OCI-LY3 (cell line): ENCODE measurements around the gene EPHA2.
"Not testable (repeated sequence)": the region's sequence is repeated elsewhere in the genome, so short reads cannot be mapped to it uniquely, and the experiment has no call there.

Experiments
- CTCF ChIP-seq: fragments of 200-600, 300-600 bp; sonication (generic); IDR thresholded peaks from 2 replicates; pipeline ENCODE4 v1.5.1; 2014; ENCODE audit warnings: antibody characterized with exemption, low read length, low read depth
- EZH2phosphoT487 ChIP-seq: fragments of 200-600 bp; shearing (Covaris generic); IDR thresholded peaks from 2 replicates; pipeline ENCODE4 v1.6.1; 2018; ENCODE audit warnings: antibody characterized with exemption, mixed run types, low read depth

GRCh38 chr1:16196139-16196538 lies 40.3 kb upstream of the EPHA2 start:
- not testable (repeated sequence) for TF ChIP-seq CTCF, EZH2phosphoT487
